Putamen (tissue), 1 donor: ENCODE measurements around the gene REEP1.

Experiments
- DNase-seq: peaks from one replicate; pipeline ENCODE4 v3.0.0-alpha.2; 2016; ENCODE audit warnings: low spot score

REEP1 gene

GRCh38 chr2:86195808-86196387, 141.5 kb downstream of the REEP1 start:
- DNase-seq, result no peak

- peak; percentile 98 for DNase-seq
Measured at GRCh38 chr2:86195055-86195807, 142.2 kb downstream of the REEP1 start, which contains the start of gene IMMT. Gene IMMT (minus strand): TSS chr2:86195462. CDS start chr2:86195382, 80 bp downstream.

GRCh38 chr2:86194751-86195054, 142.7 kb downstream of the REEP1 start:
- no peak for DNase-seq

- no peak for DNase-seq
Measured at GRCh38 chr2:86193901-86194567, 143.4 kb downstream of the REEP1 start.

GRCh38 chr2:86189782-86190416, 147.5 kb downstream of the REEP1 start:
- DNase-seq, result no peak

DNA sequence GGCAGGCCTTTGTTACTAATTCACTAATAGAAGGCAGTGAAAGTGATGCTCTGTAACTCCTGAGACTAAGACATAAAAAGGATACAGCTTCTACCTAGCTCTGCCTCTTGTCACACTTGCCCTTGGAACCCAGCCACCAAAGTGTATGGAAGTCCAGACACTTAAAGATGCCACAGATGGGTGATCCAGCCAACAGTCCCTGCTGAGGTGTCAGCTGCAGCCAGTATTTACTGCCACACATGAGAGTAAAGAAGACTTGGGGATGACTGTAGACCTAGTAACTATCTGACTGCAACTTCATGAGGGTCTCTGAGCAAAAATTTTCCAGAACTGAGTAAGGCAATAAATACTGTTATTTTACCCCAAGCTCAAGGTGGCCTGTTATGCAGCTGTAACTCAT, 151.0 kb downstream of the REEP1 start:
- DNase-seq, result no peak

DNA sequence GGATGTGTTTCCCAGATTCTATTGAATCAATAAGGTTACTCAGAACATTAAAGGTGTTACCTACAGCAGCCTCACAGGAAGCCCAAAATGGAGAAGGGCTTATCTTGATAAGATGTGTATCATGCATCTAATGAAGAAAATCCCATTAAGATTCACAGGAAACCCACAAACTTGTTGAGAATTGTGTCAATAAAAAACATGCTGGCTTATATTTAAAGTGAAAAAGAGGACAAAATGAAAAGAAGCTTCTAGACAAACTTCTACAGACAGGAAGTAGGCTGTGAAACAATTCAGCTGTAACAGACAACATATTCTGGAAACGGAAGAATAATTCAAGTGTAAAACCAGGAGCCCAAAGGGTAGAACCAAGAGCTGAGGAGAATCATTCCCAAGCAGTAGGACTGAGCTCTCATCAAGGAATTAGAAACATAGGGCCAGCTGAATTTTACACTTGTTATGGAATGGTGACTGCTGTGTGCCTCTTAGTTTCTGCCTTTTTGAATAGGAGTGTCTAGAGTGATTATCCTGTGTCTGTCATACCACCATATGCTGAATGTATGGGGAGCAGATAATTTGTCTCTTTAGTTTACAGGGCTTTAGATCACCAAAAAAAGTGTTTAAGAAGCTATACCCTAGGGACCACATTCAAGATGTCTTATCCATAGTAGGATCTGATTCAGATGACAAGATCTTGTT, 151.8 kb downstream of the REEP1 start:
- DNase-seq, result no peak

GRCh38 chr2:86176597-86176996, 160.8 kb downstream of the REEP1 start:
- DNase-seq, result no peak

DNA sequence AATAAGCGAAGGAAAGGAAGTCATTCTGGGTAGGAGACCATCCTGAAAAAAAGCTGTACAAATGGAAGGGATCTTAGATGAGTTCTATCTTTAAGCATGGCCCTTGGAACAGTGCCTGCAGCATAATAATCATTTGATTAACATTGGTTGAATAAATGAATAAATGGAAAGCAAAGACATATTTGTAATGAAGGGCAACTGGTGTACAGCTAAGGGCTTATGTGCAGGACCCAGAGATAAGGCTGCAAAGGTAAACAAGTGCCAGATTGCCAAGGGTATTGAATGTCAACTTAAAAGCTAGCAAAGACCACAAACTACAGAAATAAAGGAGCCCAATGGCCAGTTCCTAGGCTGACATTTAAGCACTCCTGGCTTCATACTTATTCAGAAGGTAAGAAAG, 161.6 kb downstream of the REEP1 start:
- no peak for DNase-seq

DNA sequence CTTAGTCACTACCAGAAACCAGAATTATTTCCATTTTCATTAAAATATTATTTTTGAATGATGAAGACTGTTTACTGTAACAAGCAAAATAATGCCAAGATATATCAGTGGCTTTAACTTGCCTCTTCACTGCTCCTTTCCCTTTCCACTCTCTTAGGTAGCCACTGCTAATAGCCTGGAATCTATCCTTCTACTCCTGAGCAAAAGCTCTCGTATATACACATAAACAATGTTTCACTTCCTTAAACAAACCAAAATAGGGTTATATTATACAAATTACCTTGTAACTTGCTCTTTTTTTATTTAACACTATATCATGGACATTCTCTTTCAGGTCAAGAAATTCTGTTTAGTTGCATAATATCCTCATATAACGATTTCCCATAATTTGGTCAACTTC, 163.0 kb downstream of the REEP1 start:
- no peak for DNase-seq

- DNase-seq, result no peak
Measured at GRCh38 chr2:86172610-86173009, 164.8 kb downstream of the REEP1 start.

DNA sequence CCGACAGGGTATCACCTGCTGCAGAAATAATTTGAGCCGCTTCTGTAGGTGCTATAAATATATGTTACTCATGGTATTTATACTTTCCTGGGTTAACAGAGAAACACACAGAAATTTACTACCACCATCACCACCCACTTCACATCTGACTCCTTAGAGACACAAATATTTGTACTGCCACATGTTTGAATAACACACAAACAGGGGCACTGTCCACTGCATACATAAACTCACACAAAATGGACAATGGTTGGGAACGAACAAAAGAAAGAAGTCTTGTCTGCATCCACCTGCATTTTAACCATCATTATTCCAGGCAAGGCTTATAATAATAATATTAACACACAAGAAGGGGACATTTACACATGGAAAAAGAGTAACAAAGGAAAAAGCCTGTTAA, 166.1 kb downstream of the REEP1 start:
- no peak for DNase-seq

GRCh38 chr2:86170449-86170848, 167.0 kb downstream of the REEP1 start:
- DNase-seq, result no peak
